ENCODE data around the gene CPNE5.

Gene CPNE5

GRCh38 chr6:36857325-36857724 lies 18.1 kb upstream of the CPNE5 start:
- DNase-seq (ENCODE audit: low read depth, low spot score): no peak

- no peak for DNase-seq (ENCODE audit: low read depth, low spot score)
Observed at GRCh38 chr6:36856277-36856676, 17.0 kb upstream of the CPNE5 start.

- DNase-seq (ENCODE audit: low read depth, low spot score): no peak
Observed at GRCh38 chr6:36855750-36856149, 16.5 kb upstream of the CPNE5 start.

GRCh38 chr6:36853325-36853724 lies 14.1 kb upstream of the CPNE5 start:
- no peak for DNase-seq (ENCODE audit: low read depth, low spot score)

- DNase-seq (ENCODE audit: low read depth, low spot score): no peak
Observed at GRCh38 chr6:36852481-36853147, 13.4 kb upstream of the CPNE5 start.

GRCh38 chr6:36851626-36852025 lies 12.4 kb upstream of the CPNE5 start:
- DNase-seq (ENCODE audit: low read depth, low spot score): no peak

- no peak for DNase-seq (ENCODE audit: low read depth, low spot score)
Observed at GRCh38 chr6:36851149-36851614, 11.9 kb upstream of the CPNE5 start.

- DNase-seq (ENCODE audit: low read depth, low spot score): no peak
Observed at GRCh38 chr6:36850021-36850420, 10.8 kb upstream of the CPNE5 start.

GRCh38 chr6:36848658-36849441 lies 9.6 kb upstream of the CPNE5 start:
- no peak for DNase-seq (ENCODE audit: low read depth, low spot score)

GRCh38 chr6:36847991-36848390 lies 8.7 kb upstream of the CPNE5 start:
- no peak for DNase-seq (ENCODE audit: low read depth, low spot score)

GRCh38 chr6:36847152-36847551 lies 7.9 kb upstream of the CPNE5 start:
- no peak for DNase-seq (ENCODE audit: low read depth, low spot score)

- no peak for DNase-seq (ENCODE audit: low read depth, low spot score)
Observed at GRCh38 chr6:36845233-36845632, 6.0 kb upstream of the CPNE5 start.

- no peak for DNase-seq (ENCODE audit: low read depth, low spot score)
Observed at GRCh38 chr6:36844232-36845170, 5.3 kb upstream of the CPNE5 start.

GRCh38 chr6:36843170-36843569 lies 3.9 kb upstream of the CPNE5 start:
- DNase-seq (ENCODE audit: low read depth, low spot score): no peak

- no peak for DNase-seq (ENCODE audit: low read depth, low spot score)
Observed at GRCh38 chr6:36841756-36842155, 2.5 kb upstream of the CPNE5 start.

- DNase-seq (ENCODE audit: low read depth, low spot score): no peak
Observed at GRCh38 chr6:36840432-36841403, 1.5 kb upstream of the CPNE5 start.

GRCh38 chr6:36839749-36840431 lies 646 bp upstream of the CPNE5 start:
- no peak for DNase-seq (ENCODE audit: low read depth, low spot score)

- no peak for DNase-seq (ENCODE audit: low read depth, low spot score)
Observed at GRCh38 chr6:36837686-36838085, 1.6 kb downstream of the CPNE5 start.

- no peak for DNase-seq (ENCODE audit: low read depth, low spot score)
Observed at GRCh38 chr6:36837022-36837339, 2.3 kb downstream of the CPNE5 start.

All from activated naive CD8-positive, alpha-beta T cell treated with anti-CD3 and anti-CD28 coated beads, Interleukin-2, amount 50 U/mL, for 16 hours (primary cell).